T-helper 2 cell (primary cell): ENCODE results near the gene MAPKAPK3.
"Not testable (repeated sequence)": the region's sequence is repeated elsewhere in the genome, so short reads cannot be mapped to it uniquely, and the experiment has no call there.

Experiments used
- DNase-seq, 5 experiments: peaks; one replicate each; pipeline versions ENCODE4 v3.0.0 to v3.0.0-alpha.2; 2012 to 2022

Gene MAPKAPK3

DNA sequence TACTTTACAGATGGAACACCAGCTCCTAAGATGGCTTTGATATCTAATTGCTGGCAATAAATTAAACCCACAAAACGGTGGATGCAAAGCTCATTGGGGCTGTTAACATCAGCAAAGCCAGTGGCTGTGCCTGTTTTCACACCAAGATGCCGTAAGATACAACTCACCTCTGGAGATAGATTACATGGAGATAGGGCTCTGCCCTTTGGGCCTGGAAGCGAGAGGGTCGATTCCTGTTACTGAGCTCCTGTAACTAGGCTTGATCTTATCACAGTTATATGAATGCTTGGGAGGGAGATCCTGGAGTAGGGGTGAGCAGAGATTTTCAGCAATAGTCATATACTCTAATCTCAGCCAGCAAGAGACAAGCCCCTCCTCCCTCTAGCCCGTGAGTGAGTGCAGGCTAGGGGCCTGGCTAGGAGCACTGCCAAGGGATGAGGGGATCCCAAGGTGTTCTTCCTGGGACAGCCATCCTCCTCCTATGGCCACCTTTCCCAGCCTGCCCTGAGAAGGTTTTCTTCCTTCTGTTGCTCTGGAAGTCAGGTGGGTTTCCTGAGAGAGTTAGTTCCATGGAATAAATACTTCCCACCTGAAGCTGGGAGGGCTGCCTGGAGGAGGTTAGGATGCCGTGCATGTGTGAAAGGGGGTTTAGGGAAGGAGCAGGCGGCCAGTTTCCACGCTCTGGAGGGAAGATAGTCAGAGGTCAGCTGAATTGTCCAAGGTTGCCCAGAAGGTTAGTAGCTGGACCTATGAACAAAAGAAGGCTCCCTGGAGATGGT lies 39.7 kb downstream of the MAPKAPK3 start:
- no peak for DNase-seq

DNA sequence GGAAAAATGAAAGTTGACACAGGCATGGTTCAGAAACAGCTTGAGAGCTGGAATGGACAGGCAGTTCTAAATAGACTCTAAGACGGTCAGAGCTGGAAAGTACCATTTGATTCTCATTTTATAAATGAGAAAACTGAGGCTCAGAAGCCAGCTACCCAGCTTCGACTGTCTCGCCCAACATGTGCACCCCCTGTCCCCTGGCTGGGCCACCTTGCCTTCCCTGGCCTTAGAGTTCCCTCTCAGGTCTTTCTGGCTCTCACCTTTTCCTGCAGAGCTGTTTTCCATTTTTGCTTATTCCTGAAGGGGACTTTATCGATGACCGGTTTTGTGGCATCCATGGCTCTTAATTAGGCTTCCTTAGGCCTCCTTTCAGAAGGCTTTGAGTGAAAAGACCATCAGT lies 40.5 kb downstream of the MAPKAPK3 start:
- DNase-seq, result no peak

DNA sequence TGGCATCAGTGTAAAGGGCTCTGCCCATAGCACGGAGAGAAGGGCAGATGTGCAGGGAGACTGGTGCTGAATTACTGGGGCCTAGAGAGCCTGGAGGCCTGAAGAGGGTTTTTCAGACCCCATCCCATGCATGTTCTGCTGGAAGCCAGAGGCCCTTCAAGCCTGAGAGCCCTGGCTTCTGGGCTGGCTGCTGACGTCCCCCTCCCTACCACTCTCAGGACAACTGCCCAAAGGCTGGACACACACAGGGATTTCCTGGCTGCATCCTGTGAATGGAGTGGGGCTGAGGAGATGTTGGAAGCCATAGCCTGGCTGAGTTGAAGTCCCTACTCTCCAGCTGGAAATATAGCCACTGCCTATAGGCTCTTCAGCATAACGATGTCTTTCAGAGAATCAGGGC lies 40.9 kb downstream of the MAPKAPK3 start:
- no peak for DNase-seq

DNA sequence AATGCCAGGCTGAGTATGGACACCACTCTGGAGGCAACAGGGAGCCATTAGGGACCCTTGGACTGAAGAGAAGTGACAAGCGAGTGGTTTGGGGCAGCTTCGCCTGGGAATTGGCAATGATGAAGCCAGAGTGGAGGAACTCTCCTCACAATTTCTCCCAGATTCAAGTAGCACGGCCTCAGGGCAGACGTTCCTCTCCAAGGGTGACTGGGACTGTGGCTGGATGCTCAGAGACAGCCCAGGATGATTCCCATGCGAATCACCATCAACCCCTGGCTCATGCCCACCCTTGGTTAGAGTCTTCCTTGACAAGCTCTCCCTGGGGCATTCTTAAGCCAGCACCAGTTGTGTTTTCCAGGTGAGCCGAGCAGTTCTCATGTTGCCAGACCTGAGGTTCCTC lies 41.5 kb downstream of the MAPKAPK3 start:
- DNase-seq, result no peak

DNA sequence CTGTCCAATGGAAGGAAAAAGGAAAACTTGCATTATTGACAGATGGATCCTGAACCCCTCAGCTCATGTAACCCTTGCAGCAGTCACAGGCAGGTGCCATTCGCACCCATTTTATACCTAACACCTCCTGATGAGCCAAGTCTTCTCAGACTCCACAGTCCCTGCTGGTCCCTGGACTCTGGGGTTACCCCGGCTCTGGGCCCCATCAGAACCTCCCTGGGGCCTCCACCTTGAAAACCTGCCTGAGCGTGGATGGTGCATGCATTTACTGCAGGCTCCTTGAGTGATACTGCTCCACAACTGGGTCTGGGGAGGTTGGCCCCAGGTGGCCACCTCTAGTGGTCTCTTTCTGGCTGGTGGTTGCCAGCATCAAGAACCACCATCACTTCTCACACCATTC lies 41.9 kb downstream of the MAPKAPK3 start:
- DNase-seq, result no peak

DNA sequence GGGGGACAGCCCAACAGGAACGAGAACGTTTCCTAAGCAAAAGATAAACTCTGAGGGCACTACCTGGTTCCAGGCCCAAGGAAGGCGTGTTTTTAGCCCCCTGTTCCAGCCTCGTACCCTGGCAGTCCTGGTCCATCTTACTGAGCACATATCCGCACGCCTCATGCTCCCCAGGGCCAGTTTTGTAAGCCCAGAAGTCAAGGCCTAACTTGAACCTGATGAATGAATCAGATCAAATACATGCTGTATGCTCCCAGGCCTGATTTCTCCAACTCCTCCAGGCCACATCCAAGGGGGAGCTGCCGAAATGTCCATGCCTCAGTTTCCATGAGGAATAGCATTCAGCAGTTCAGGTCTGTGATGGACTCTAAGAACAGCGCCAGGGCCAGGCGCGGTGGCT lies 43.4 kb downstream of the MAPKAPK3 start:
- no peak for DNase-seq

DNA sequence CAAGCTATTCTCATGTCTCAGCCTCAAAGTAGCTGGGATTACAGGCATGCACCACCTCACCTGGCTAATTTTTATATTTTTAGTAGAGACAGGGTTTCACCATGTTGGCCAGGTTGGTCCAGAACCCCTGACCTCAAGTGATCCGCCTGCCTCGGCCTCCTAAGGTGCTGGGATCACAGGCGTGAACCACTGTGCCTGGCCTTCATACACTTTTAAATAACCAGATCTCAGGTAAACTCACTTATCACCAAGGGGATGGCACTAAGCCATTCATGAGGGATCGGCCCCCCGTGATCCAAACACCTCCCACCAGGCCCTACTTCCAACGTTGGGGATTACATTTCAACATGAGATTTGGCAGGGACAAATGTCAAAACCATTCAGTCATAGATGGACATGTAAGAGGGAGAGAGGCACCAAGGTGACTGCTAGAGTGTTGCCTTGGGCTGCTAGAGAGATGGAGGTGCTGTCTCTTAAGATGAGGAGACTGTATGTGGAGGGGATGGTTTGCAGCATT lies 44.4 kb downstream of the MAPKAPK3 start:
- no peak for DNase-seq

DNA sequence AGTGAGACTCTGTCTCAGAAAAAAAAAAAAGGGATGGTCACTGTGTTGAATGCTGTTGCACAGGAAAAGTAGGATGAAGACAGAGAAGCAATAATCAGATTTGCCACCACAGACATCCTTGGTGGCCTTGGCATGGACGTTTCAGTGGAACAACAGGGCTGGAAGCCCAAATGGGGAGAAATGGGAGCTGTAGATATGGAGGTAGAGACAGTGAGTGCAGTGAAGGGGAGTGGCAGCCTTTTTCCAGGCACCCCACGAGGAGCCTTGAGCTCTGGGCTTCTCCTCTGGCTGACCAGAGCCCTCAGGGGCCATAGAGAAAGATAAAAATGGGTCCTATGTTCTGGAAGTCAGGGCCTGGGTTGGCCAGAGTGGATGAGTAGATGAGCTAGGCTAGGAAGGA lies 45.5 kb downstream of the MAPKAPK3 start:
- no peak for DNase-seq

DNA sequence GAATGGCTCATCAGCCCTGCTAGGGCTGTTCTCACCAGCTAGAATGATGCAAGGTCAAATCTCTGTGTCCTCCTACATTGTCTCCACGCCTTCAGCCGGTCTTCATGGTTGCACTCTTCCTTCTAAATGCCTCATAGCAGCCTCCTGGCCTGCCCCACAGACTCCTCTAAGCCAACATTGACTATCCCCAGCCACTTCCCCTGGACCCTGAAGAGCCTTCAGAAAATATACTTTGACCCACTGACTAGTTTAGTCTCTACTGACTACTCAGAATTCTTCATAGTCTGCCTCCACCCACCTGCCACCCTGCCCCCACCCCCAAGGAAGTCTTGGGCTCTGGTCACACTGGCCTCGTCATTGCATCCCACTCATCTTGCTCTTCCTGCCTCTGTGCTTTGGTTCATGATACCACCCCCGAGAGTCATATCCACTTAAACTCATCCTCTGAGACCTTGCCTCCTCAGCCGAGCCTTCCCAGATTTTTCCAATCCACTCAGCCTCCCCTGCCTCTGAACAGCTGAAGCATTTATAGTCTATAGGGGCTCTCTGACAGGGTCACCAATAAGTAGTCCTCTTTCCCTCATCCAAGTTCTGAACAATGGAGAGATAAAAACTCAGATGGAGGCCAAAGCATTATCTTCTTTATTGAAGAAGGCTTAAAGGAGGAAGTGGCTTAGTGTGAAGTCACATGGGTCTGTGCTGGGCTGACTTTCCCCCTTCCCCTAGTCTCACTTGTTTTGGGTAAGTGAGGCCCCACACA lies 48.3 kb downstream of the MAPKAPK3 start:
- DNase-seq, result no peak

DNA sequence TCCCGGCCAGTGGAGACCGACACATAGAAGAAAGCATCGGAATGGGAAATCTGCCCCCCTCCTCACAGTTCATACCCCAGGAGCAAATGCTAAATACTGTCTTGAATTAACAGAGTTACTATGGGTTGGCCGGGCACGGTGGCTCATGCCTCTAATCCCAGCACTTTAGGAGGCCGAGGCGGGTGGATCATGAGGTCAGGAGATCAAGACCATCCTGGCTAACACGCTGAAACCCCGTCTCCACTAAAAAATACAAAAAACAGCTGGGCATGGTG lies 48.8 kb downstream of the MAPKAPK3 start:
- not testable (repeated sequence) for DNase-seq

DNA sequence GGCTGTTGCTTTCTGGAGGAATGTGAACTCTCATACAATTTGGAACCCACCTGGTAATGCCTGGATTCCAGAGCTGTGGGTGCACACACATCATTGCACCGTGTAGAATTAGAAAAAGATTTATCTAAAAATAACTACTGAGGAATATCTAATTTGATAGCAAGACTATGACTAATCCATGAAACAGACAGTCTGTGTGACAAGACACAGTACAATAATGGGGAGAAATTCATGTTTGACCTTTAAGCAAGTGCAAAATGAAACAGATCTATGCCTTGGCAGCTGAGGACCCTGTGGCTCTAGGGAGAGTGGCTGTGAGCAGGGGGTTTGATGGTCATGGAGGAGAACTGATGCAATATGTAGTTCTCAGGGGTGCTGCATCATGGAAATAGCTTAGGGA lies 49.9 kb downstream of the MAPKAPK3 start:
- no peak for DNase-seq

DNA sequence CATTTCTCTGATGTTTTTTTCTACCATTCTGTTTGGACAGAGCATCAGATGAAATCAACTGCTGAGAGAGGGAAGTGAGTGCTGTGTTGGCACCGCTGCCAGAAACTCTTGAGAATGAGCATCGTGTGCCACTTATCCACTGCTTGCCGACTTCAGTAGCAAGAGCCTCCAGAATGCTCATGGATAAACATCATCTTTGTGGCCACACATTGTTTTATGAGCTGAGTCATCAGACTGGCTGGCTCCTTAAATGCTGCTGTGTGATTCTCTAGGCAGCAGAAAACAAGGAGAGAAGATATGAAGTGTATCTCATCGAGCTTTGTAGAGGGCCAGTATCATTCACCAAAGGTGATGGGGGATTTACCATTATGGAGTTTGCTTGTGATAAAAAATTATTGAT lies 54.4 kb downstream of the MAPKAPK3 start:
- no peak for DNase-seq

DNA sequence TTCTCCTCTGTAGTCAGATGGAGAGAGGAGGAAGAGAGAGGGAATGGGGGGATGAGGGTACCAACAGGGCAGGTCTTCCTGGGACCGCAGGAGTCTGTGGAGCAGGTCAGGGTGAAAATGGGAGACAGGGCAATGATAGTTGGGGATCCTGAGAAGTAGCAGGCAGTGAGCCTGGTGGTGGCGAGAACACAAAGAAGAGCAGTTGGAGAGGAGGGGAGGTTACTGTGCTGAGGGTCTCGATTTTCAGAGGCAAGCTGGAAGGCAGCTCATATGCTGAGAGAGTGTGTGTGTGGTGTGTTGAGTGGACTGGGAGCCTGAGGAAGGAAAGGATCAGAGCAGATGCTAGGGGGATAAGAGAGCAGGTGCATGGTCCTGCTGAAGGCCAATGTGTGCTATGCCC lies 55.7 kb downstream of the MAPKAPK3 start:
- DNase-seq, result no peak

DNA sequence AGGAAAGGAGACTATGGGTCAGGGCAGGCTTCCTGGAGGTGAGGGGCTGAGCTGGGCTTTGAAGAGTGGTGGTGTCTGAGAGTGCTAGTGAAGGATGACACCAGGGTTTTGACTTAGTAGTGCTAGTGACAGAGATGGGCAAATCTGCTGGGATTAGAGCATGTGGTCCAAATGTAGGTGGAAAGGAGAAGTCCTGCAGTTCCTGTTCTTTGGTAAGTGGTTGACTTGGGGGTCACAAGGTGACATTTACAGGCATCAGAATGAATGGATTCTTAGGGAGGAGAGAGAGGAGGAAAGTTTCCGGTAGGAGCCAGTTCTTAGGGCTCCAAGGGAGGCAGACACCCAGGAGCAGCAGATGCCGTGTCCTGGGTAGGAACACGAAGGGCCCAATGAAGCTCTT lies 57.0 kb downstream of the MAPKAPK3 start:
- no peak for DNase-seq

DNA sequence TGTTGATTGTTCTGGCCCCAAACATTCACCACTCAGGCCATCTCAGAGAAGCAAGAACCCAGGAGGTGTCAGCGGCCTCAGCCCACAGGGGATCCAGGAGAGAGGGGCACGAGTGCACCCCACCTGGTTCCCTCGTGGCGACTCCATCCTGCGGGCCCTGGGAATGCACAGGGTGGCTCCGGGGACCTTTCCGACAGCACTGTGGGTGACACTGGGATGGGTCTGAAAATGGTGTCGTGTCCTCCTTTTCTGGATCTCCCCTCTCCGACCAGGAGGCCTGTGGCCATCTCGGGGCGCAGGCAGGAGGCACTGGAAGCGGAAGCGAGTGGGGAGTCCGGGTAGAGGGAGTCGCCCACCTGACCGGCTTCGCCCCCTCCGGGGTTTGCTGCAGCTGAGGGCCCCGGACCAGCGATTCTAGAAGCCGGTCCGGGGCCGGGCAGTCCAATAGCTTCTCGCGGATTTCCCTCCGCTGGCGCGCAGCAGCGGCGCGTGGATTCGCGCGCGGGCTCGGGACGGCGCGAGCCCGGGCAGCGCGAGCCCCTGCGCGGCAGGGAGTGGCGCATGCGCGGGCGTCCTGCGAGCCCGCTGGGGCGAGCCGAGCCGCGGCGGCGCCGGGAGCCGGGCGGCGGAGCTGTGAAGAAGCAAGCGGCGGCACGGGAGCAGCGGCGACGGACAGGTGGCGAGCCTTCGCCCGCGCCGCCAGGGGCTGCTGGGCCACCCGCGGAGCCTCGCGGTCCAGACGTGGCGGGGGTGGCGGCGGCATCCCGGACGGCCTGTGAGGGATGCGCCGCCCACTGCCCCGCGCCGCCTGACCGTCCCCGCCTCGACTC lies 57.6 kb downstream of the MAPKAPK3 start, which contains the start of gene DOCK3:
Gene DOCK3, plus strand, starts transcription at position 579 of the 830 bp plus-strand sequence. CDS start 337 bp downstream, outside the sequence.
- peak; percentile 29 to 70 (median 47) for DNase-seq

DNA sequence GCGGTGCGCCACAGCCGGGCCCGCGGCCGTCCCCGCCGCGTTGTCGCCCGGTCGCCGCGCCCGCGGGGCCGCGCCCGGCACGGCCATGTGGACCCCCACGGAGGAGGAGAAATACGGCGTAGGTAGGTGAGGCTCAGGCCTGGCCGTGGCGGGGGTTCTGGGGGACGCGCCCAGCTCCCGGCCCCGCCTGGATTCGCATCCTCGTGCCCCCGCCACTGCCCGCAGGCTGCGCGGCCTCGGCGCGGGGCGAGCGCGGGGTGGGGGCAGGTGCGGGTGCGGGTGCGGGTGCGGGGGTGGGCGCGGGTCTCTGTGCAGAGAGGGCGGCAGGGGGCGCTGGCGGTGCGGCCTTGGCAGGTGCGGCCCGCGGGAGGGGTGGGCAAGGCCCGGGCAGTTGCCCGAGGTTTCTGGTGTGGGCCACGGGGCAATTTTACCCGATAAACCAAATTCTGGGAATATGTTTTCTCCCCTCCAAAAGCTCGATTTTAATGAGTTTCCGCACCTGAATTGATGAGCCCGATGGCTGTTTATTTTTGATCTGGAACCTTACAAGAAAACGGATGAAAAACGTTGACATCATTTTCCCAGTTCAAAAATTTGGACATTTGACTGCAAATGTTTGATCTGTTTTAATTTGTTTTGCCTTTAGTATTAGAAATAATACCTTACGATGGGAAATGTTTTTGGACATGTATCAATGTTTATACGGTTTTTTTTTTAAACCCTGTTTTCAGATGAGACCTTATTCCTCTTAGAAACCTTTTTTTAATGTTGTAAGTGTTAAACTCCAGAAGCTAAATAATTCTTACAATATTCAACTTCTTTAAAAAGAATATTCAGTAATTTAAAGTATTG lies 58.5 kb downstream of the MAPKAPK3 start:
- DNase-seq, result peak in 4 of 5 experiments; percentile 21 to 50 (median 33)

DNA sequence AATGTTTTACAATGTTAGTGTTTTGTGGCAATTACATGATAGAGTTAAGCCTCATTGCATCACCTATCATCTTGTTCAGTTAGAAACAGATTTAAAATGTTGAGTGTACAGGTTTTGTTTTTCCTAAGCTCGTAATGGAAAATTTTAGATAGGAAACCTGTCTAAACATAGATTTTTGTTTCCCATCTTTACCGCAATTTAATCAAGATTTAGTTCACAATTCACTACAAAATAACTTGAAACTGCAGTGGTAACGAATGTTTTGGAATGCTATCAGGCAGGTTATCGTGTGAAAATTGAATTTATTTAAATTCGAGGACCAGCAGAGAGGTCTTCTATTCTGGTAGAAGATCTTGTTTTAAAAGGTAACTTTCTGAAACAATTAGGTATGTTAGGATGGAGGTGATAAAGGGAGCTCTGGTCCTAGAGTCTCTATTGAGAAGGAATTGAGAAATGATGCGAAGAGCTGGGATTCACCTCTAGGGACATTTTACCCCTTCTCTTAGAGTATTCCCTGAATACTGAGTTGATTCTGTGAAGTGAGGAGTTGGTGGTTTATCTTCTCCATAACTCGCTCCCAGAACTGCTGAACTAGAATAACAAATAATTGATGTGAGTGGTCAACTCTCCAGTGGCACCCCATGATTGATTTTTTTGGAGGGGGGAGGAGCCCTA lies 59.2 kb downstream of the MAPKAPK3 start:
- DNase-seq, result no peak

DNA sequence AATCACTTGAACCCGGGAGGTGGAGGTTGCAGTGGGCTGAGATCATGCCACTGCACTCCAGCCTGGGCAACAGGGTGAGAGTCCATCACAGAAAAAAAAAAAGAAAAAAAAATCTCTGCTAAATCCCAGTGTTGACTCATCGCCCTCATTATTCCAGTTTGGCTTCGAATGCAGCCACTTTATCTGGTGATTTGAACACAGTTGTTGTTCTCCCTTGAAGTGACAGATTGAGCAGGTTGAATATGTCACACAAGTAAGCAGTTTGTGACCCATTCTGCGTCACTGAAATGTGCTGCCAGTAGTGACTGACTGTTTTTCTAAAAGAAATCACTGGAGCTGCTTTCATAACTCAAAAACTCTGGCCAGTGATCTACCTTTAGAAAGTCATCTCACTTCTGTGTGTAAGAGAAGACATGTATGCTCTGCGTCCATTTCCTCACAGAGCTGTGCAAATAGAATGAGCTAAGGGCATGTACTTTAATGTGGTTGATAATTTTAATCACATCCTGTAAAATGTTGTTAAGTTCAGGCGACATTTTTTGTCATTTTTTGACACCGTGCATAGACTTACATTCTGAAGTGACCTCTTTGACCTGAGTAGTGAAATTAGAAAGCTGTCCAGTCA lies 70.3 kb downstream of the MAPKAPK3 start:
- no peak for DNase-seq

DNA sequence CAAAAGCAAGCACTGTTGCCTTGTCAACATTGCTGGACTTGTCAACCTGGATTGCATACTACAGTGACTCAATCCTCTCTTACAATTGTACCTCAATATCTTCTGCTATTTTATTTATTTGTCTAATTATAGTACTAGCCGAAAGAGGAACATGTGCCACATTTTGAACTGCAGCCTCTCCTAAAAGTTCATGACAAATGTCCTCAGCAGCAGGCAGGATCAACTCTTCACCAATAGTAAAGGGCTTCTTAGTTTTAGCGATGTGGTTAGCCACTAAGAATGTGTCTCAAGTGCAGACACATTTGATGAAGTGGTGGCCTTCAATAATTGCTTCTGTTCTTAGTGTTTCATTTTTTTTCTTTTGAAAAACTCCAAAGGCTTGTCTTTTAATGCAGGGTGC lies 71.0 kb downstream of the MAPKAPK3 start:
- no peak for DNase-seq

DNA sequence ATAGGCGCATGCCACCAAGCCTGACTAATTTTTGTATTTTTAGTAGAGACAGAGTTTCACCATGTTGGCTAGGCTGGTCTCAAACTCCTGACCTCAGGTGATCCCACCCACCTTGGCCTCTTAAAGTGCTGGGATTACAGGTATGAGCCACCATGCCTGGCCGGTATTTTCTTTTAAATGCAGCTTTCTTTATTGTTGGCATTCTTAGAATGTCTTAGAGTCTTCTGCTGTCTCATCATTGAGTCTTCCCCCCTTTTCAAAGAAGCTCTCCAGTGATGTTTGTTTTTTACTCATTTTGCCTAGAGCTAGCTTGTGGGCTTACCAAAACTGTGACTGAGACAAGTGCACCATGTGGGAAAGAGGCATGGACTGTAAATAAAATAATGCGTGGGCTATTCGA lies 71.7 kb downstream of the MAPKAPK3 start:
- DNase-seq, result not testable (repeated sequence)

DNA sequence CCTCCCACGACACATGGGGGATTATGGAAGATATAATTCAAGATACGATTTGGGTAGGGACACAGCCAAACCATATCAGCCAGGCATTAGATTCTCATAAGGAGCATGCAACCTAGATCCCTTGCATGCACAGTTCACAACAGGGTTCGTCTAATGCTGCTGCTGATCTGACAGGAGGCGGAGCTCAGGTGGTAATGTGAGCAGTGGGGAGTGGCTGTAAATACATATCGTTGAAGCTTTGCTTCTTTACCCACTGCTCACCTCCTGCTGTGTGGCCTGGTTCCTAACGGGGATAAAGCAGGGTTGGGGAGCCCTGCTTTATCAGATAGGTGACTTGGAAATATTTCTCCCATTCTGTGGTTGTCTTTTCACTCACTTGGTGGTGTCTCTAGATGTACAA lies 72.6 kb downstream of the MAPKAPK3 start:
- DNase-seq, result no peak
